AG04449 (cell line): Measurements from ENCODE around the gene KRTAP4-7.
"Not testable (repeated sequence)": the region's sequence is repeated elsewhere in the genome, so short reads cannot be mapped to it uniquely, and the experiment has no call there.

Source experiments
- CTCF ChIA-PET: fragments of 350-600 bp; formaldehyde crosslinking; extraction: SDS; loops from one replicate; lab custom pipeline; 2021; ENCODE audit warnings: antibody characterized with exemption; lab: Yijun Ruan, JAX
- POLR2A ChIA-PET: fragments of 400-600, 350-600 bp; formaldehyde crosslinking; extraction: SDS; loops from one replicate; lab custom pipeline; 2020; ENCODE audit warnings: antibody characterized with exemption, inconsistent platforms; lab: Yijun Ruan, JAX
- DNase-seq: peaks from one replicate; pipeline ENCODE4 v3.0.0-alpha.2; 2010; ENCODE audit warnings: low read depth, low spot score
- H3K4me3 ChIP-seq: 2 replicates; pipeline ENCODE4 v1.5.1; 2011; ENCODE audit warnings: low read depth, mild to moderate bottlenecking, control low read depth, low read length
- CTCF ChIP-seq: IDR thresholded peaks from one replicate; pipeline ENCODE4 v1.5.1; 2011; ENCODE audit warnings: mild to moderate bottlenecking, moderate library complexity, low read length, control low read depth, inconsistent platforms; ENCODE audit not compliant: insufficient read depth; ENCODE audit errors: missing control alignments

The KRTAP4-7 gene

DNA sequence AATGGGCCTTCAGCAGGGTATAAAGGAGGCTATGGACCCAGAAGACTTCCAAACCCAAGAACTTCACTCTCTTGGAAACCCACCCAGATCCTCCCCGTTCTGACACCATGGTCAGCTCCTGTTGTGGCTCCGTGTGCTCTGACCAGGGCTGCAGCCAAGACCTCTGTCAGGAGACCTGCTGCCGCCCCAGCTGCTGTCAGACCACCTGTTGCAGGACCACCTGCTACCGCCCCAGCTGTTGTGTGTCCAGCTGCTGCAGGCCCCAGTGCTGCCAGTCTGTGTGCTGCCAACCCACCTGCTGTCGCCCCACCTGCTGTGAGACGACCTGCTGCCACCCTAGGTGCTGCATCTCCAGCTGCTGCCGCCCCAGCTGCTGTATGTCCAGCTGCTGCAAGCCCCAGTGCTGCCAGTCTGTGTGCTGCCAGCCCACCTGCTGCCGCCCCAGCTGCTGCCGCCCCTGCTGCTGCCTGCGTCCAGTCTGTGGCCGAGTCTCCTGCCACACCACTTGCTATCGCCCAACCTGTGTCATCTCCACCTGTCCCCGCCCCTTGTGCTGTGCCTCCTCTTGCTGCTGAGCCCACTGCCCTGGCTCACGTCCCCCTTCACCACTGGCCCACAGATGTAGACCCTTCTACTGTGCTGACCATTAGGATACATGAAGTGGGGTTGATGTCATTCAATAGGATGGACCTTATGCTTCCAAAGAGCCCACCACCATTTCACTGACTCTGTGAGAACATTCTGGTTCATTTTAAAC, at the start of gene KRTAP4-7:
TSS of gene KRTAP4-7 (plus strand) at position 51 of the 757 bp plus-strand sequence. CDS start at position 108, 57 bp downstream.
- POLR2A ChIA-PET, DNase-seq, H3K4me3 ChIP-seq: not testable (repeated sequence)
- CTCF ChIA-PET = interaction anchor here (0.7 kb wide), 1 partner anchor 238 kb away, joined by 3 read pairs; no protein-coding TSS in a partner anchor

- DNase-seq, CTCF ChIA-PET, POLR2A ChIA-PET, H3K4me3 ChIP-seq: not testable (repeated sequence)
Observed at GRCh38 chr17:41034346-41034935, 49.5 kb upstream of the KRTAP4-7 start, which contains the start of gene KRTAP1-3. TSS of gene KRTAP1-3 (minus strand) at chr17:41034874. CDS start at chr17:41034821, 53 bp downstream.

DNA sequence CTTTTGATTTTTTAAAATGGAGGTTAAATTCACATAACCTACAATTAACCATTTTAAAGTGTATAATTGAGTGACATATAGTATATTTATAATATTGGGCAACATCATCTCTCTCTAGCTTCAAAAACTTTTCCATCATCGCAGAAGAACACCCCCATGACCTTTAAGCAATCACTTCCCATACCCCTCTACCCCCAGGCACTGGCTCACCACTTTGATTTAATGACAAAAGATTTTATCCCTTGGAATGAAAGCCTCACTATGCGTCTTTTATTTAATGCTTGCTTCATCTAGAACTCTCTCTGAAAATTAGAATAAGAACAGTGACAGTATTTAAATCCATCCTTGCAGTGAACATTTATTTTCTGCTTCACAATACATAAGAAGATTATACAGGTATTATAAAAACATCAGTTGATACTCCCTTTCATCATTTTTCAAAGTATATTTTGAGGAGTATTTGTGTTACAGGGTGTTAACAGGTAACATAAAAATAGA, 46.0 kb upstream of the KRTAP4-7 start:
- no peak for TF ChIP-seq CTCF
- POLR2A ChIA-PET = no interaction called here
- CTCF ChIA-PET = interaction anchor here (0.9 to 2.1 kb wide), 5 partner anchors 8 to 511 kb away, joined by 3 to 10 read pairs (median 3); partner anchors contain the start of gene KRTAP1-4
- no peak for DNase-seq
- H3K4me3 ChIP-seq = no peak overlapping the region

- CTCF ChIA-PET = interaction anchor here (1.3 kb wide), 1 partner anchor 281 kb away, joined by 3 read pairs; no protein-coding TSS in a partner anchor
- H3K4me3 ChIP-seq, DNase-seq, POLR2A ChIA-PET: not testable (repeated sequence)
Observed at GRCh38 chr17:41040783-41041571, 43.0 kb upstream of the KRTAP4-7 start, which contains the start of gene KRTAP1-1. TSS of gene KRTAP1-1 (minus strand) at chr17:41041450. CDS start at chr17:41041397, 53 bp downstream.

- POLR2A ChIA-PET = no interaction called here
- no peak for DNase-seq
- no peak for TF ChIP-seq CTCF
- CTCF ChIA-PET = interaction anchor here (1.0 kb wide), 1 partner anchor 506 kb away, joined by 3 read pairs; no protein-coding TSS in a partner anchor
- no peak overlapping the region for H3K4me3 ChIP-seq
Observed at GRCh38 chr17:41042953-41043352, 41.0 kb upstream of the KRTAP4-7 start.

GRCh38 chr17:41046735-41047465, 37.0 kb upstream of the KRTAP4-7 start, which contains the start of gene KRTAP2-1:
TSS of gene KRTAP2-1 (minus strand) at chr17:41047316. CDS start at chr17:41047267, 49 bp downstream.
- CTCF ChIA-PET = interaction anchor here (1.0 to 1.6 kb wide), 4 partner anchors 12 to 281 kb away, joined by 3 to 10 read pairs (median 3); partner anchors contain the start of gene KRTAP2-3
- H3K4me3 ChIP-seq, DNase-seq, POLR2A ChIA-PET: not testable (repeated sequence)

- TF ChIP-seq CTCF = no peak
- ChIA-PET POLR2A (interaction anchor here (0.6 to 2.1 kb wide), 9 partner anchors 9 to 332 kb away, joined by 3 to 31 read pairs (median 4); partner anchors contain the start of gene KRTAP2-3), CTCF (interaction anchor here (0.7 to 1.9 kb wide), 6 partner anchors 10 to 615 kb away, joined by 3 to 10 read pairs (median 3); no protein-coding TSS in a partner anchor)
- no peak for DNase-seq
- no peak overlapping the region for H3K4me3 ChIP-seq
Observed at GRCh38 chr17:41048441-41048840, 35.5 kb upstream of the KRTAP4-7 start.
